ENCODE results near the gene FAM131B.

GRCh38 chr7:143321734-143322133 lies 40.8 kb downstream of the FAM131B start:
- TF ChIP-seq CTCF (IDR thresholded peaks at IDR 0.05; ENCODE audit: low read depth, low read length) = peak; percentile 30; the same call in 1 of the 2 replicates
- TF ChIP-seq EZH2phosphoT487 (IDR thresholded peaks at IDR 0.05; ENCODE audit: low read depth) = no peak
